ENCODE data around the gene ZNF407.

Gene ZNF407

DNA sequence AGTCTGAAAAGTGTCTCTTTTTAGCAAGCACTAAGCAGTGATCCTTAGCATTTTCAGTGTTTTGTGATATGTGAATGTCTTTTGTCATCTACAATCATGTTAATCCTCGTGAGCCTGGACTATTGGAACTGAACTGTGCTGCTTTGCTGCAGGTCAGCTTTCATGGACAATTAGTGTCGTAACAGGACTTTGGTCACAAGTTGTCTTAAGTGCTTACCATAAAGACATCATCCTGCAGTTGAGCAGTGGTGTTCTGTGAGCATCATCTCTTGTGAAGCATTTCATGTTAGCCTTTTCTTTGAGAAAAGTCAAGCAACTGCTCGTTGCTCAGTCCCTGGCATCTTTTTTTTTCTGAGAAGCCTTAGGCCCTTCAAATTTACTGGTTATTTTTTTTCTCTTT, 135.9 kb downstream of the ZNF407 start:
- no peak for DNase-seq (ENCODE audit: low read depth in 2 of 2)
- TF ChIP-seq, protein P1, sequence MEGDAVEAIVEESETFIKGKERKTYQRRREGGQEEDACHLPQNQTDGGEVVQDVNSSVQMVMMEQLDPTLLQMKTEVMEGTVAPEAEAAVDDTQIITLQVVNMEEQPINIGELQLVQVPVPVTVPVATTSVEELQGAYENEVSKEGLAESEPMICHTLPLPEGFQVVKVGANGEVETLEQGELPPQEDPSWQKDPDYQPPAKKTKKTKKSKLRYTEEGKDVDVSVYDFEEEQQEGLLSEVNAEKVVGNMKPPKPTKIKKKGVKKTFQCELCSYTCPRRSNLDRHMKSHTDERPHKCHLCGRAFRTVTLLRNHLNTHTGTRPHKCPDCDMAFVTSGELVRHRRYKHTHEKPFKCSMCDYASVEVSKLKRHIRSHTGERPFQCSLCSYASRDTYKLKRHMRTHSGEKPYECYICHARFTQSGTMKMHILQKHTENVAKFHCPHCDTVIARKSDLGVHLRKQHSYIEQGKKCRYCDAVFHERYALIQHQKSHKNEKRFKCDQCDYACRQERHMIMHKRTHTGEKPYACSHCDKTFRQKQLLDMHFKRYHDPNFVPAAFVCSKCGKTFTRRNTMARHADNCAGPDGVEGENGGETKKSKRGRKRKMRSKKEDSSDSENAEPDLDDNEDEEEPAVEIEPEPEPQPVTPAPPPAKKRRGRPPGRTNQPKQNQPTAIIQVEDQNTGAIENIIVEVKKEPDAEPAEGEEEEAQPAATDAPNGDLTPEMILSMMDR (IDR thresholded peaks at IDR 0.05; ENCODE audit: low read depth, low read length), result no peak
- no peak overlapping the region for H3K4me3 ChIP-seq (replicated peaks in 1 of 2; ENCODE audit: low read depth in 2 of 2, low read length in 2 of 2)

DNA sequence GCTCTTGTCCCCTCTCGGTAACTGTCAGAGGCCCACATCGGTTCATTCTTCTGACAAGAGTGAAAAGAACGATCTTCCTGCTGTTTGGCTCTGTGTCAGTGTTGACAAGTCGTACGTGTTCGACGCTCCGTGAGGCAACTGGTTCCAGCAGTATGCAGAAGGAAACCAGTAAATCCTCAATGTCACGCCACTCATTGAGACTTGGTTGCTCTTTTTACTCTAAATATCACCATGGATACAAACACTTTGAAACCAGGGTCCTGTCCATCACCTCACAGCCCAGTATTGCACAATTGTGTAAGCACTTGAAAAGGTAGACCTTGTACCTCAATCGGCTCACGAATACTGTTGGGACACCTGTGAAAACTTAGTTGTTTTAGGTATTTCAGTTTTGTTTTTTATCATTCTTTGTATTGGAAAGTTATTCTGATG, 136.4 kb downstream of the ZNF407 start:
- no peak for DNase-seq (ENCODE audit: low read depth in 2 of 2)
- TF ChIP-seq, protein P1 (IDR thresholded peaks at IDR 0.05; ENCODE audit: low read depth, low read length), result no peak
- H3K4me3 ChIP-seq (replicated peaks in 1 of 2; ENCODE audit: low read depth in 2 of 2, low read length in 2 of 2), result no peak overlapping the region

DNA sequence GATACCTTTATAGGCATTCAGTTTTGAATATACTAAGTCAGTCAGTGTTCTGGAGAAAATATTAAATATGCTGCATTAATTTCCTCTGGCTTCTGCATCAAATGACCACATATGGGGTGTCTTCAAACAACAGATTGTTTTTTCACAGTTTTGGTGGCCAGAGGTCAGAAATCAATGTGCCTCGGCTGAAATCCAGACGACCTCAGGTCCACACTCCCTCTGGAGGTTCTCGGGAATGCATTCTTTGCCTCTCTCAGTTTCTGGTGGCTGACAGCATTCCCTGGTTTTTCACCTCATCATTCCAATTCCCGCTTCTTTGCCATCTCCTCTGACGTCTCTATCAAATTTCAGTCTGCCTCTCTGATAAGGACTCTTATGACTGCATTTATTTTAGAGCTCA, 142.3 kb downstream of the ZNF407 start:
- TF ChIP-seq, protein P1 (IDR thresholded peaks at IDR 0.05; ENCODE audit: low read depth, low read length), result no peak
- H3K4me3 ChIP-seq (replicated peaks in 1 of 2; ENCODE audit: low read depth in 2 of 2, low read length in 2 of 2), result no peak overlapping the region
- no peak for DNase-seq (ENCODE audit: low read depth in 2 of 2)

DNA sequence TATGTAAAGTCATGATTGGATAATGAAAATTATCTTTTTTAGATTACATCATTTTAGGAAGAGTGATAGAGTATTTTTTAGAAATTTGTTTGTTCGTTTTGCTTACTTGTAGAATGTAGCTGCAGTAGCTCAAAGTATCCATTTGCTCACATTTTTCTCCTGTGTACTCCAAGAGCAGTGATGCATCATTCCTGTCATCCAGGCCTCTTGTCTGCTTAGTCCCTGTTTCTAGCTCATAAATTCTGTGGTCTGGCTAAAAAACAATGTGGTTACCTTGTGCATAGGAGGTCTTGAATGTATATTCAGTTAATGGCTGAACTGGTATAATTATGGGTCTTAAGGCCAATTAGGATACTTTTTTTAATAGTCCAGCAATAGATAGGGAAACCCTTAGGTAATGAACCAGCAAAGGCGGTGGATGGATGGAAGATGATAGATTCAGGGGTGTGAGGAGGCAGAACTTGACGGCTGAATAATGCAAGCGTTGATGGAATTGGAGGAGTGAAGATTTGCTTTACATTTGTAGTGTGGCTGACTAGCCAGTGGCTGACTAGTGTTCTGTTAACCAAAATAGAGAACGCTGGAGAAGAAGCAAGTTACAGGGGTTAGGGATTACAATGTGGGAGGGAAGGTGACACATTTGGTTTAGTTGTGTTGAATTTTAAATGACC, 145.0 kb downstream of the ZNF407 start:
- TF ChIP-seq, protein P1 (IDR thresholded peaks at IDR 0.05; ENCODE audit: low read depth, low read length), result no peak
- no peak for DNase-seq (ENCODE audit: low read depth in 2 of 2)
- no peak overlapping the region for H3K4me3 ChIP-seq (replicated peaks in 1 of 2; ENCODE audit: low read depth in 2 of 2, low read length in 2 of 2)

DNA sequence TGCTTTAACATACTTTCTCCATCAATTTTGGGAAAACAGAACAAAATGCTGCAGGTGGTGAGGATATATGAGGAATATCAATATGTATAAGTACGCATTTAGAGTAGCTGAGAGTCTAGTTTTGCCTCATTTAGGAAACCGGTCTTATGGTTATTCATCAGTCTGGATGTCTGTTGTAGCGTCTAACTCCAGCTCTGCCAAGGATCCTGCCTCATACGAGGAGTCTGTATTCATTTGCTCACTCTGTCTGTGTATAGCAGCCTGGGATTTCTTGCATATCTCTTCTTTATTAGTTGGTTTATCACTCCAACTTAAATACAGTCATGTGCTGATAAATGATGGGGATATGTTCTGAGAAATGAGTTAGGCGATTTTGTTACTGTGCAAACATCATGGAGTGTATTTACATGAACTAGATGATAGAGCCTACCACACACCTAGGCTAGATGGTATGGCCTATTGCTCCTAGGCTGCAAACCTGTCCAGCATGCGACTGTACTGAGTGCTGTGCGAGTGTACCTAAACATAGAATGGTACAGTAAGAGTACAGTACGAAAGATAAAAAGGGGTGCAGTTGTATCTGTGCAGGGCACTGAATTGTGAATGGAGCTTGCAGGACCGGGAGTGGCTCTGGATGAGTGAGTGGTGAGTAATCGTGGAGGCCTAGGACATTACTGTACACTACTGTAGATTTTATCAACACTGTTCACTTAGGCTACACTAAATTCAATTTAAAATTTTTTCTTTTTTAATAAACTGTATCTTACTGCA, 148.1 kb downstream of the ZNF407 start:
- peak; percentile 36 to 75 for DNase-seq (ENCODE audit: low read depth in 2 of 2)

DNA sequence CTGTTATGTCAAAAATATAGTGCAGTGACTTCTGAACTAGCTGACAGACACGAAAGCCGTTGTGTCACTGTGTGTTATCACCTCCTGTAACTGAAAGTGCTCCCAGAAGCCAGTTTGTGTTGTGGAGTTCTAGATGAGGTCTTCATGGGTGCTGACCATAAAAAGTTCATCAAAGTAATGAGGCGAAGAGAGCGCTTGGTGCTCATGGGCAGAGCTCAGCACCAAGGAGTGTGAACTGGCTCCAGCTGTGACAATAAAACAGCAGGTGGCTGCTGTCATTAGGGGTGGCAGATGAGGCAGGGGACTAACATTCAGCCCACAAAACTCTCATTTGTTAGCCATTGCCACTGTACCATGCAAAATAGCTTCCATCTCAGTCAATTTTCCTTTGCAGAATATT, 151.1 kb downstream of the ZNF407 start:
- TF ChIP-seq, protein P1 (IDR thresholded peaks at IDR 0.05; ENCODE audit: low read depth, low read length), result no peak
- DNase-seq (ENCODE audit: low read depth in 2 of 2), result no peak
- H3K4me3 ChIP-seq (replicated peaks in 1 of 2; ENCODE audit: low read depth in 2 of 2, low read length in 2 of 2), result no peak overlapping the region

More for the DNA sequence above, 148.1 kb downstream of the ZNF407 start:
- TF ChIP-seq, protein P1 (IDR thresholded peaks at IDR 0.05; ENCODE audit: low read depth, low read length), result no peak
- H3K4me3 ChIP-seq (replicated peaks in 1 of 2; ENCODE audit: low read depth in 2 of 2, low read length in 2 of 2), result no peak overlapping the region
